HG02763 (cell line): ENCODE data around the gene EPHA1.
"Not testable (repeated sequence)": the region's sequence is repeated elsewhere in the genome, so short reads cannot be mapped to it uniquely, and the experiment has no call there.

Experiments used
- ATAC-seq: cut with Tn5 transposase; IDR thresholded peaks from one replicate; pipeline ENCODE4 v1.9.1; 2021; ENCODE audit warnings: mild to moderate bottlenecking, moderate library complexity; ENCODE audit not compliant: unreplicated experiment

The EPHA1 gene

DNA sequence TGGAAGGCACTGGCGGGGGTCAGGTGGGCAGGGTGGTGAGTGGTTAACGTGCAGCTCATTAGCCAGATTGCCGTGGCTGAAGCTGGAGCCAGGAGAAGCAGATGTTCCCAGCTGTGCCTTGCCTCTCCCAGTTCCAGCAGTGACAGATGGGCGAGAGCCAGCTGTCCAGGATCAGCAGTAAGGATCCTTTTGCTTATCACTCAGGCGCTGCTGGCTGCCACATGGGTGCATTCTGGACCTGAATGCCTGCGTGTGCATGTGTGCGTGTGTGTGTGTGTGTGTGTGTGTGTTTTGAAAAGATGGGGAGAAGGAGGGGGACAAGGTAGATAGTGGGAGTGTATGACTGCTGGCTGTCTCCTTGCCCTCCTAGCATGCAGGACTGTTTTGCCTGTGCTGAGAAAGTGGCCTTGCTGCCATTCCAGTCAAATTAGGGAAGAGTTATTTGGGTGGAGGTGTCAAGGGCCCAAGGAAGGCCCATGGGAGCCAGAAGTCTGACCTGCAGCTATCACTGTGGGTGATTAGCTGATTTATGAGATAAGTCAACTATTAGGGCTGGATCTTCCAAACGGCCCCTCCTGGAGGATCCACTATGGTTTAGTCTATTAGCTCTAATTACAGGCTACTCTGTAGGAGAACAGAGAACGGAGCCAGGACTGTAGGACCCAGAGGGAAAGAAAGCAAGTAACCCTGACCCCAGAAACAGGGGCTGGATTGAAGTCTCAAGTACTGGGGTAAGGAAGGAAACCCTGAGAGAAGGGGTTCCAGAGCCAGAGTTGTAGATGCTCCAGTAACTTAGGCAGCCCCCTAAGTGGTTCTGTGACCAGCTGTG is 3.3 kb downstream of the EPHA1 start:
- no peak for ATAC-seq

DNA sequence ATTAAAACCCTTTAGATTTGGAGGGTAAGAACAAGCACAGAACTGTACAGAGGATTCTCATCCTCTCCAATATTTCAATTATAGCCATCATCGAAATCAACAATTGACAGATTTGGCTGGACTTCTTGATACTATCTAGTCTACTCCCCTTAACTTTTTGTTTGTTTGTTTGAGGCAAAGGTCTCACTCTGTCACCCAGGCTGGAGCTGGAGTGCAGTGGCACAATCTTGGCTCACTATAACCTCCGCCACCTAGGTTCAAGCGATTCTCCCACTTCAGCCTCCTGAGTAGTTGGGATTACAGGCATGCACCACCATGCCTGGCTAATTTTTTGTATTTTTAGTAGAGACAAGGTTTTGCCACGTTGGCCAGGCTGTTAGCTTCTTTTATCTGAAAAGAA is 6.4 kb downstream of the EPHA1 start:
- not testable (repeated sequence) for ATAC-seq

DNA sequence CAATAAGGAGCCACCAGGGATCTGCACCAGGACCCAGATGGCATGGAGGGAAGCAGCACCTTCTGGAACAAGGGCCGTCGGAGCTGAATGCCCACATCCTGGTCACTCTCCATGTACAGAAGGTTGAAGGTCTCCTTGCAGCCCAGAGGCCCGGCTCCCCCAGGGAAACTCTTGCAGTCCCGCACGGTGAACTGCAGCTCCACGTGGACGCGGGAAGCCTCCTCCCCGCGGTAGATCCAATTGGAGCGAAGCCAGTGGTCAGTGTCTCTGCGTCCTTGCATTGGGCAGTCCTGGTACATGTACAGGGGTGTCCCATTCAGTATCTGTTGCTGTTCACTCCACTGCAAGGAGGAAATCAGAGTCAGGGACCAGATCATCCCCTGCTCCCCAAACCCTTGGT is 7.4 kb downstream of the EPHA1 start:
- no peak for ATAC-seq

DNA sequence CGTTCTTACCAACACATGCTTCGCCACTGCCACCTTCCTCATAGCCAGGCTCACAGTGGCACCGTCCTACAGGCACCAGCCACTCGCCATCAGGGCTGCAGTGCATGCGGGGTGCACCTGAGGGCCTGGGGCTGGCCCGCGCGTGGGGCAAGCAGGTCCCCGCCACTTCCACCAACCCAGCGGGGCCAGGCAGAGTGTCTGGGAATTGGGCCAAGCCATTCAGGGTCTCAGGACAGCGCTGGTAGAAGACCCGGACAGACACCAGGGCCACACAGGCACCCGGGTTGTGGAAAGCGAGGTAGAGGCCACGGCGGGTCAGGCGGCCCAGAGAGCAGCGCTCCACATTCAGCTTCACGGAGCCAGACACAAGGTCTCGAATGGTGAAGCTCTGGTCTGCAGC is 9.0 kb downstream of the EPHA1 start:
- ATAC-seq, result no peak

GRCh38 chr7:143399151-143399550 is 9.5 kb downstream of the EPHA1 start:
- no peak for ATAC-seq

- ATAC-seq, result no peak
These were observed 10.0 kb downstream of the EPHA1 start for GRCh38 chr7:143398616-143399015.

DNA sequence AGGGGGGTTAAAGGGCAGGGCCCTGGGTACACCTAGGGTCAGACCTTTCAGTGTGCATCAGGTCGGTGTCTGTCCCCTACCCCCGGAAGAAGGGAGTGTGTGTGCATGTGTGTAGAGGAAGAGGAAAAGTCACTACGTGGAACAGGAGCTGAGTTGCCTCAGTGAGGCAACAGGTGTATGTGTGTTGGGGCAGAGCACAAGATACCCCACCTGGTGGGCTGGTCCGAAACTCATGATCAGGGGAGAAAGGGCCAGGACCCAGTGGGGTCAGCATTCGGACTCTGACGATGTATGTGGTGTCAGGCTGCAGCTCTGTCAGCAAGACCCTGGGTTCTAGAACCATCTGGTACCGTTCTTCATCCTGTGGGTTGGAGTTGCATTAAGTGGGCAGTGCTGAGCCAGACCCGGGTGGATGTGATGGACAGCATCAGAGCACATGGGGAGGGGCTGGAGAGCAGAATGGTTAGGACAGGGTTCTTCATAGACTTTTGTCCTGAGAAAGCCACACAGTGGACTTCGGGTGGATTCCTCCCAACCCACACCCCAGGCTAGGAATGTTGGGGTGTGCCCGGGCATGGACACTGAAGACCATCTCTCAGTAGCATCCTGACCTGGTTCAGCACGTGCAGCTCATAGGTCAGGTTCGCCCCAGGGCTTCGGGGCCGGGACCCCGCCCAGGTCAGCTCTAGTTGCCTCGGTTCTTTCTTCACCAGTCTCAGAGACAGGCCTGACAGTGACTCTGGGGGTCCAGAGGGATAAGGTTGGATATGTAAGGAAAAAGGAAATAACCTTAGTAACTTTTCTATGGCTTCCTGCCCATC is 10.7 kb downstream of the EPHA1 start:
- ATAC-seq, result no peak

GRCh38 chr7:143396625-143397556 is 11.8 kb downstream of the EPHA1 start:
- ATAC-seq, result no peak

DNA sequence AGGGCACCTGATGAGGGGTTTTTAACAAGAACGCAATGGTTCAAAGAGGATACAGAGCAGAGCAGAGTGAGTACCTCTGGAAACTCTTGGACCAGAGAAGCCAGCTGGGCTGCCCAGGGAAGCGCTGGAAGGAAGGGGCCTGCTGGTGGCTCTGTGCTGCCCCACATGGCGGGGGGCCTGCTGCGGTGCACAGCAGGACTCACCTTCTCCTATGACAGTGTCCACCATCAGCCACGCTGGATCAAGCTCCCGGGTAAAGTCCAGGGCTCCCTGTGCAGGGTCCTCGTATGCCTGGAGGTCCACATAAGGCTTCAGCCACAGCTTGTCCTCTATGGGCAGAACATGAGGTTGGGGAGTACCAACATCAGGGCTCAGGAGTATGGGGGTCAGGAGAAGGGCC is 12.5 kb downstream of the EPHA1 start:
- no peak for ATAC-seq

GRCh38 chr7:143395187-143396149 is 13.2 kb downstream of the EPHA1 start:
- ATAC-seq, result no peak

- no peak for ATAC-seq
These were observed 13.9 kb downstream of the EPHA1 start for GRCh38 chr7:143394777-143395176.

GRCh38 chr7:143394068-143394467 is 14.6 kb downstream of the EPHA1 start:
- ATAC-seq, result no peak

DNA sequence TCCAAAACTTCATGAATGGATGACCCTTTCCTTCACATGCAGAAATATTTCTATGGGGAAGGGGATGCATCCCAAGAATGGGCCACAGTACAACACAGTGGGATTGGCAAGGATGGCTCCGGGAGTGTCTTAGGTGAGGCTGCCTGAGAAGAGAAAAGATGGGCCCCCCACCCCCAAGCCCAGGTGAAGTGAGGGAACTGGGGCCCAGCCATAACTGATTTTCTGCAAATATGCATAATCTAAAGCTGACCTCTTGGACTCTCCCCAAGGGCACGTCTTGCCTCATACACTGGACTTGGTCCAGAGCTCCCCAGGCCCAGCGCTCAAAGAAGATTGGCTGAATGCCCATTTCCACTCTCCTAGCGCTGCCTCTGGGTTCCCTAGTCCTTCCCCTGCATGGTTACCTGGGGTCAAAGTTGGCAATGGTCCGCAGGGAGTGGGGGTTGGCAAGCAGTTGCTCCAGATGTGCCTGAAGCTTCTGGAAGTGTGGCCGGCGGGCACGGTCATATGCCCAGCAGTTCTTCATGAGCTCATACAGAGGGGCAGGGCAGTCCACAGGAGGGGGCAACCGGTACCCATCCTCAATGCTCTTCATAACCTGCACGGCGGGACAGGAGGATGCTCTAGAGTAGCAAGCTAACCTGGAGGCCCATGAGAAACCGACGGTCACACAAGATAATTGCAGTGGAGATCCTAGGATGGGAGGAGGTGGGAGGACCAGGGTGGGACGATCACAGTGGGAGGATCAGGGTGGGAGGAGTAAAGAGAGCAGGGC is 15.2 kb downstream of the EPHA1 start:
- no peak for ATAC-seq

DNA sequence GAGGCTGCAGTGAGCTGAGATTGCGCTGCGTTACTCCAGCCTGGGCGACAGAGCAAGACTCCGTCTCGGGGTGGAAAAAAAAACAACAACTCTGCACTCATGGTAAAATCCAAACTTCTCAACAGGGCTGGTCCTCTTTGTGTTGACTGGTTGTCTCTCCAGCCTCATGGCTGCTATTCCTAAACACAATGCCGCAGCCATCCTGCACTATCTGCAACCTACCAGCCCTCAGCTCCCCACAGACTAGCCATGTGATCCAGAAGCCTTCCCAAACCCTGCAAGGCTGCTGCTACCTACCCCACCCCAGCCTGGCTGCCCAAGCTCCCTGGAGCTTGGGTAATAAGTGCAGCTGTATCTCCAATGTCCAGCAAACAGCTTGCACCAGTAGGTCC is 15.8 kb downstream of the EPHA1 start:
- ATAC-seq, result no peak

DNA sequence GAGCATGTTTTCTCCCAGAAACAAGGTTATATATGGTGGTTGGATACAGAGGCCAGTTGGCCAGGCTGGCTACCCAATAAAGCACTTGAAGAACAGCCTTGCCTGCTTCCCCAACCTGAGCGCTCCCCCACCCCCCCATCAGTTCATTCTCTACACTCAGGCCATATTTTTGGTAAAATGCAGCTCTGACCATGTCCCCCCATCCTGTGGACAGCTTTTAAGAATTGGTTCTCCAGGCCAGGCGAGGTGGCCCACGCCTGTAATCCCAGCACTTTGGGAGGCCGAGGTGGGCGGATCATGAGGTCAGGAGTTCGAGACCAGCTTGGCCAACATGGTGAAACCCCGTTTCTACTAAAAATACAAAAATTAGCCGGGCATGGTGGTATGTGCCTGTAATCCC is 16.2 kb downstream of the EPHA1 start:
- not testable (repeated sequence) for ATAC-seq

- ATAC-seq, result no peak
These were observed 16.9 kb downstream of the EPHA1 start for GRCh38 chr7:143391462-143392404.

GRCh38 chr7:143390773-143391317 is 17.8 kb downstream of the EPHA1 start:
- no peak for ATAC-seq
